Colonic mucosa (tissue), 4 donors: ENCODE data around the gene HTR6. TPM values are rescaled to one million over a fixed set of nuclear protein-coding genes. Genes with fewer than 3 reads are reported as not detected.

Experiments
- DNase-seq: peaks from one replicate; pipeline ENCODE4 v3.0.0-alpha.2; 2020
- H3K27ac ChIP-seq: fragments of 200-600 bp; one replicate; pipeline ENCODE4 v1.8.0; 2021
- H3K27me3 ChIP-seq: fragments of 200-600 bp; one replicate; pipeline ENCODE4 v1.8.0; 2021
- H3K36me3 ChIP-seq: fragments of 200-600 bp; one replicate; pipeline ENCODE4 v1.8.0; 2021
- H3K4me1 ChIP-seq: fragments of 200-600 bp; one replicate; pipeline ENCODE4 v1.8.0; 2021; ENCODE audit warnings: mild to moderate bottlenecking
- H3K4me3 ChIP-seq: fragments of 200-600 bp; one replicate; pipeline ENCODE4 v1.8.0; 2021
- H3K9ac ChIP-seq, 2 donors: one replicate each; pipeline ENCODE4 v1.7.0; 2013; ENCODE audit warnings: control low read depth in 2 of 2, low read depth in 2 of 2, low read length in 2 of 2
- H3K9me3 ChIP-seq: fragments of 200-600 bp; one replicate; pipeline ENCODE4 v1.8.0; 2021
- CTCF ChIP-seq: fragments of 200-600 bp; IDR thresholded peaks from one replicate; pipeline ENCODE4 v1.8.0; 2022; ENCODE audit warnings: antibody characterized with exemption, mild to moderate bottlenecking
- intact Hi-C: fragments of 100-400 bp; cut with DNase I; formaldehyde crosslinking; loops from one replicate; pipeline ENCODE4 v1.14.1; 2022
- total RNA-seq, 2 donors: library from RNA; stranded (reverse); fragmentation: NEBNext Ultra II Directional in 1 of 2; extraction: Animal tissue kit (Norgen Biotek cat#: 25700) in 1 of 2; gene quantifications; one replicate each; pipeline ENCODE4 v1.2.1, GENCODE V29; 2021
- donor health status: healthy.
- donor health status: DM: no; HTN: no; CAD: no.
- donor health status: DM: no; HTN: no; CAD: no.

Gene HTR6
- total RNA-seq, 2 donors from 2014 or later, result not detected

GRCh38 chr1:19655718-19656080 is 9.0 kb upstream of the HTR6 start:
- Histone ChIP-seq H3K27me3 (no peaks in the 10 kb centered on the region), H3K4me3 (no peak overlapping the region), H3K27ac (no peak overlapping the region), H3K4me1 (peaks cover 6% of the 10 kb centered on the region), H3K36me3 (peaks cover 8% of the 10 kb centered on the region), H3K9me3 (no peaks in the 10 kb centered on the region), H3K9ac (no peak overlapping the region)
- intact Hi-C loops, result no loop called here
- no peak for TF ChIP-seq CTCF
- no peak for DNase-seq

- Histone ChIP-seq H3K9me3 (no peaks in the 10 kb centered on the region), H3K4me3 (no peak overlapping the region), H3K4me1 (peaks cover under 1% of the 10 kb centered on the region), H3K9ac (no peak overlapping the region), H3K36me3 (peaks cover 8% of the 10 kb centered on the region), H3K27me3 (no peaks in the 10 kb centered on the region), H3K27ac (no peak overlapping the region)
- TF ChIP-seq CTCF, result no peak
- intact Hi-C loops, result no loop called here
- no peak for DNase-seq
Measured at GRCh38 chr1:19656134-19656779, 8.4 kb upstream of the HTR6 start.

GRCh38 chr1:19656780-19657466 is 7.8 kb upstream of the HTR6 start:
- no peaks in the 10 kb centered on the region for H3K4me1 ChIP-seq
- H3K27me3 ChIP-seq, result no peaks in the 10 kb centered on the region
- DNase-seq, result no peak
- H3K4me3 ChIP-seq, result no peak overlapping the region
- H3K36me3 ChIP-seq, result peaks cover 8% of the 10 kb centered on the region
- no peaks in the 10 kb centered on the region for H3K9me3 ChIP-seq
- no peak for TF ChIP-seq CTCF
- no peak overlapping the region for H3K9ac ChIP-seq
- intact Hi-C loops, result no loop called here
- H3K27ac ChIP-seq, result no peak overlapping the region

GRCh38 chr1:19657511-19657910 is 7.2 kb upstream of the HTR6 start:
- H3K27ac ChIP-seq, result no peak overlapping the region
- no peak overlapping the region for H3K4me3 ChIP-seq
- intact Hi-C loops, result no loop called here
- H3K4me1 ChIP-seq, result no peaks in the 10 kb centered on the region
- DNase-seq, result no peak
- H3K9me3 ChIP-seq, result no peaks in the 10 kb centered on the region
- no peaks in the 10 kb centered on the region for H3K27me3 ChIP-seq
- H3K36me3 ChIP-seq, result peaks cover 8% of the 10 kb centered on the region
- no peak overlapping the region for H3K9ac ChIP-seq
- TF ChIP-seq CTCF, result no peak

GRCh38 chr1:19658186-19658585 is 6.5 kb upstream of the HTR6 start:
- no peak for DNase-seq
- Histone ChIP-seq H3K36me3 (peaks cover 8% of the 10 kb centered on the region), H3K27me3 (no peaks in the 10 kb centered on the region), H3K4me3 (no peak overlapping the region), H3K9ac (no peak overlapping the region), H3K27ac (no peak overlapping the region), H3K4me1 (no peaks in the 10 kb centered on the region), H3K9me3 (no peaks in the 10 kb centered on the region)
- TF ChIP-seq CTCF, result no peak
- intact Hi-C loops, result no loop called here
